Pancreas (tissue), 10 donors: ENCODE results near the gene SYCN. TPM values are rescaled to one million over a fixed set of nuclear protein-coding genes. Genes with fewer than 3 reads are reported as not detected.
"Not testable (repeated sequence)": the region's sequence is repeated elsewhere in the genome, so short reads cannot be mapped to it uniquely, and the experiment has no call there.

ENCODE experiments used
- ATAC-seq, 4 donors: fragments of 200-7000 bp; cut with Tn5 transposase; one replicate each; pipeline versions ENCODE4 v1.8.0 to v1.9.1; 2020; ENCODE audit warnings: mild to moderate bottlenecking in 4 of 4, moderate library complexity in 4 of 4
- DNase-seq, 6 donors: peaks; one replicate each; pipeline ENCODE4 v3.0.0-alpha.2; 2020
- FAIRE-seq: peaks from 2 replicates; lab custom pipeline; 2012; peaks lifted over from hg19 to GRCh38; lab: Jason Lieb, UNC
- H3K27ac ChIP-seq, 4 donors: fragments of 200-600 bp; sonication (generic); 1 replicate in 3 of 4; 2 replicates in 1 of 4; pipeline versions ENCODE4 v1.5.0 to v1.8.0; 2020
- H3K27me3 ChIP-seq, 4 donors: fragments of 200-600 bp; one replicate each; pipeline ENCODE4 v1.8.0; 2021
- H3K36me3 ChIP-seq, 3 donors: fragments of 200-600 bp; sonication (generic) in 1 of 3; one replicate each; pipeline versions ENCODE4 v1.5.0 to v1.8.0; 2020 to 2021
- H3K4me1 ChIP-seq, 3 donors: fragments of 200-600 bp; one replicate each; pipeline ENCODE4 v1.8.0; 2021
- H3K4me3 ChIP-seq, 4 donors: fragments of 200-600 bp; sonication (generic) in 2 of 4; one replicate each; pipeline versions ENCODE4 v1.5.0 to v1.8.0; 2020 to 2021
- H3K9me3 ChIP-seq, 4 donors: fragments of 200-600 bp; one replicate each; pipeline ENCODE4 v1.8.0; 2021
- WGBS, 2 donors: extraction: QIAGEN DNeasy Blood & Tissue Kit; methylation state at CpG; one replicate each; pipeline ENCODE4 v1.1.7; 2013; 5-methylcytosine and 5-hydroxymethylcytosine counted together
- intact Hi-C, 3 donors: fragments of 100-400 bp; cut with DNase I; formaldehyde crosslinking; loops; one replicate each; pipeline versions ENCODE4 v1.11.1 to v1.14.2; 2022
- polyA plus RNA-seq, 2 donors: library from polyadenylated mRNA; stranded (reverse); fragments of 200-250 nt; gene quantifications; one replicate each; pipeline ENCODE4 v1.2.3, GENCODE V29; 2013
- total RNA-seq, 6 donors: library from RNA; stranded (reverse); fragmentation: NEBNext Ultra II Directional in 4 of 6; extraction: Animal tissue kit (Norgen Biotek cat#: 25700) in 4 of 6; gene quantifications; one replicate each; pipeline versions ENCODE4 v1.2.1 to v1.2.4, GENCODE V29; 2021 to 2023
- TF ChIP-seq, protein P1 (sequence below), 4 donors: fragments of 200-600 bp; sonication (generic) in 3 of 4; IDR thresholded peaks; one replicate each; pipeline versions ENCODE4 v1.5.0 to v1.8.0; 2021; ENCODE audit warnings: antibody characterized with exemption in 4 of 4
- donor health status: healthy with polysubstance abuse.
- donor health status: DM: no; HTN: no; CAD: no; lungs with moderate emphysema.
- donor health status: DM: no; HTN: no; CAD: no.
- donor health status: control.
- donor health status: control.
- donor health status: Bipolar disorder and iron deficiency.
- donor health status: DM: yes; HTN: yes; CAD: no.
- donor health status: DM: no; HTN: no; CAD: no.
- donor health status: DM: no; HTN: no; CAD: no.
- donor health status: DM: yes; HTN: yes; CAD: no.

SYCN gene
- total and polyA plus RNA-seq, 8 donors: 1,282 to 3,883 (median 2,379) TPM

GRCh38 chr19:39236527-39236926, 32.5 kb upstream of the SYCN start:
- TF ChIP-seq, protein P1, sequence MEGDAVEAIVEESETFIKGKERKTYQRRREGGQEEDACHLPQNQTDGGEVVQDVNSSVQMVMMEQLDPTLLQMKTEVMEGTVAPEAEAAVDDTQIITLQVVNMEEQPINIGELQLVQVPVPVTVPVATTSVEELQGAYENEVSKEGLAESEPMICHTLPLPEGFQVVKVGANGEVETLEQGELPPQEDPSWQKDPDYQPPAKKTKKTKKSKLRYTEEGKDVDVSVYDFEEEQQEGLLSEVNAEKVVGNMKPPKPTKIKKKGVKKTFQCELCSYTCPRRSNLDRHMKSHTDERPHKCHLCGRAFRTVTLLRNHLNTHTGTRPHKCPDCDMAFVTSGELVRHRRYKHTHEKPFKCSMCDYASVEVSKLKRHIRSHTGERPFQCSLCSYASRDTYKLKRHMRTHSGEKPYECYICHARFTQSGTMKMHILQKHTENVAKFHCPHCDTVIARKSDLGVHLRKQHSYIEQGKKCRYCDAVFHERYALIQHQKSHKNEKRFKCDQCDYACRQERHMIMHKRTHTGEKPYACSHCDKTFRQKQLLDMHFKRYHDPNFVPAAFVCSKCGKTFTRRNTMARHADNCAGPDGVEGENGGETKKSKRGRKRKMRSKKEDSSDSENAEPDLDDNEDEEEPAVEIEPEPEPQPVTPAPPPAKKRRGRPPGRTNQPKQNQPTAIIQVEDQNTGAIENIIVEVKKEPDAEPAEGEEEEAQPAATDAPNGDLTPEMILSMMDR (IDR thresholded peaks at IDR 0.05): no peak
- 88 to 89% methylated on average over 12 of the region's 12 CpGs for WGBS, 2 donors
- no peaks in the 10 kb centered on the region for H3K36me3 ChIP-seq
- H3K4me3 ChIP-seq: no peak overlapping the region
- intact Hi-C loops: no loop called here
- DNase-seq (peak in 2 of 6 donors; percentile 29 to 76), ATAC-seq (no peak), FAIRE-seq (no peak)
- H3K9me3 ChIP-seq: no peaks in the 10 kb centered on the region
- peaks cover 0 to 4% (median 0%) of the 10 kb centered on the region in 3 donors for H3K4me1 ChIP-seq
- H3K27me3 ChIP-seq: no peaks in the 10 kb centered on the region
- H3K27ac ChIP-seq: no peak overlapping the region

GRCh38 chr19:39232708-39233107, 28.6 kb upstream of the SYCN start:
- H3K4me3 ChIP-seq: no peak overlapping the region
- no peaks in the 10 kb centered on the region for H3K27me3 ChIP-seq
- intact Hi-C loops: no loop called here
- no peak for ATAC-seq
- no peaks in the 10 kb centered on the region for H3K4me1 ChIP-seq
- WGBS, 2 donors: 89 to 98% methylated on average over 5 of the region's 5 CpGs
- H3K27ac ChIP-seq: no peak overlapping the region
- FAIRE-seq: no peak
- no peaks in the 10 kb centered on the region for H3K9me3 ChIP-seq
- TF ChIP-seq, protein P1 (IDR thresholded peaks at IDR 0.05): no peak
- no peaks in the 10 kb centered on the region for H3K36me3 ChIP-seq
- no peak for DNase-seq

- 78 to 80% methylated on average over 2 of the region's 2 CpGs for WGBS, 2 donors
- Histone ChIP-seq H3K4me3 (no peak overlapping the region), H3K4me1 (no peaks in the 10 kb centered on the region), H3K36me3 (no peaks in the 10 kb centered on the region), H3K9me3 (no peaks in the 10 kb centered on the region), H3K27ac (no peak overlapping the region), H3K27me3 (no peaks in the 10 kb centered on the region)
- no peak for FAIRE-seq
- no peak for ATAC-seq
- intact Hi-C loops: no loop called here
- TF ChIP-seq, protein P1 (IDR thresholded peaks at IDR 0.05): no peak
- DNase-seq: no peak
Observed at GRCh38 chr19:39230096-39230764, 26.2 kb upstream of the SYCN start.

- intact Hi-C loops: no loop called here
- DNase-seq (no peak), ATAC-seq (no peak), FAIRE-seq (no peak)
- H3K9me3 ChIP-seq: no peaks in the 10 kb centered on the region
- H3K4me1 ChIP-seq: no peaks in the 10 kb centered on the region
- H3K36me3 ChIP-seq: no peaks in the 10 kb centered on the region
- H3K27ac ChIP-seq: no peak overlapping the region
- no peak overlapping the region for H3K4me3 ChIP-seq
- 69 to 76% methylated on average over 3 of the region's 3 CpGs for WGBS, 2 donors
- TF ChIP-seq, protein P1 (IDR thresholded peaks at IDR 0.05): no peak
- H3K27me3 ChIP-seq: no peaks in the 10 kb centered on the region
Observed at GRCh38 chr19:39224910-39225309, 20.8 kb upstream of the SYCN start.

DNA sequence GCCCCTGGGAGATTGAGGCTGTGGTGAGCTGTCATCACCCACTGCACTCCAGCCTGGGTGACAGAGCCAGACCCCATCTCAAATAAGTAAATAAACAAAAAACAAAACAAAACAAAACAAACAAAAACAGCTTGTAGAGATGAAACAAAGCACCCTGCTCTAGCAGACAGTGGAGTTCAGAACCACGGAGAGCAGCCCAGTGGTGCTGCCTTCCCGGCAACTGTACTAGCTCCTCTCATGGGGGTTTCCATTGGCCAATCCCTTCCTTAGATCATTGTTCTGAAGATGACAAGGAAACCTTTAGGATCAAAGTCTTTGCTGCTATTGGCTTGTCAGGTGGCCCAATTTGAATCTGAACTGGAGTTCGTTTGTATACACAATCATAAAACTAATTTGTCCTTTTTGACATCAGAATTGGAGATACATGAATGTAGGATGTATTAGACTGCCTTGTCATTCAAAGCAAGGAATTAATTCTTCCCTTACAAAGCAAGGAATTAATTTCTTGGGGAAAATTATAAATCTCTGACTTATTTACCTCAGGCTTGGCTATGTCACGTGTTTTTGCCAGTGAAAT, 19.7 kb upstream of the SYCN start:
- no peak for DNase-seq
- no peaks in the 10 kb centered on the region for H3K4me1 ChIP-seq
- H3K27ac ChIP-seq: no peak overlapping the region
- H3K27me3 ChIP-seq: no peaks in the 10 kb centered on the region
- no peaks in the 10 kb centered on the region for H3K36me3 ChIP-seq
- intact Hi-C loops: no loop called here
- WGBS, 2 donors: 58 to 60% methylated on average over 4 of the region's 4 CpGs
- no peak for FAIRE-seq
- no peaks in the 10 kb centered on the region for H3K9me3 ChIP-seq
- ATAC-seq: peak in 1 of 4 donors; percentile 36
- TF ChIP-seq, protein P1 (IDR thresholded peaks at IDR 0.05): no peak
- H3K4me3 ChIP-seq: no peak overlapping the region

- intact Hi-C loops: loop anchor here in 1 of 3 donors (10.0 kb wide), 1 partner anchor 106 kb away; the partner anchor contains the start of gene LRFN1
- H3K27me3 ChIP-seq, DNase-seq, H3K4me1 ChIP-seq, FAIRE-seq, H3K36me3 ChIP-seq, H3K9me3 ChIP-seq, ATAC-seq, H3K4me3 ChIP-seq, H3K27ac ChIP-seq: not testable (repeated sequence)
- WGBS, 2 donors: 74 to 82% methylated on average over 10 of the region's 10 CpGs
Observed at GRCh38 chr19:39219108-39219507, 15.0 kb upstream of the SYCN start.
